Measurements from ENCODE around the gene DGKE. TPM values are rescaled to one million over a fixed set of nuclear protein-coding genes. Genes with fewer than 3 reads are reported as not detected.

DGKE gene
- total and polyA plus RNA-seq, 2 of the 13 experiments (the other 11 are each of a cell fraction or from before 2014, with no cell fraction given), result 3.2 to 5.3 TPM

DNA sequence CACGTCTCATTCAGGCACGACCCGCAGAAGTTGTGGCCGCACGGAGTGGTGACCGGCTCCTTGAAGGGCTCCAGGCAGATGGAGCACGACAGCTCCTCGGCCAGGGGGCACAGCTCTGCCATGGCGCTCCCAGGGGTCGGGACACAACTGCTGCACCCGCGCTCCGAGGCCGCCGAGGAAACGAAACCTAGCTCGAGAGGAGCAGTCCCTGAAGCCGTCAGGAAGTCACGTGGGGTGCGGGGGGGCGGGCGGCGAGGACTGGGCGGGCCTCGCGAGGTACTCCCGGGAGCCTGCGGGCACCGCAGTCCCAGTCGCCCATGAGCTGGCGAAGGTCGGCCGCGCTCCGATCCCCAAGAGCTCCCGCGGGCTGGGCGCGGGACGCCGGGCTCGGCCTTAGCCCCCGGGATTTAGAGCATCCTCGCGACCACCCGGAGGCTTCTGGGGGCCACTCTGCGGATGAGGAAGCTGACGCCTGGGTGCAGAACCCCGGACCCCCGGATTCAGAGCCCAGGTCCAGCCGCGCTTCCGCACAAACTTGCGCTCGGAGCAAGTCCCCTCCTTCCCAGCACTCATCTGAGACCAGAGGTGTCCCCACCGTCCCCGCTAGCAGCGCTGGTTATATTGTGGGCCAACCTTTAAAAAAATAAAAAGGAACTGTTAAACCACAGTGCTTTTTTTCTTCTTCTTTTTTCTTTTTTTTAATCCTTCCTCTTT, 80.1 kb downstream of the DGKE start, which contains the start of gene TRIM25 (continued):
- TF ChIP-seq ZNF274 (CRISPR knock-in tag; IDR thresholded peaks at IDR 0.05) (peak; percentile 93), TOE1 (CRISPR knock-in tag; IDR thresholded peaks at IDR 0.05) (peak; percentile 57; the same call in 1 of the 2 replicates), YEATS2 (CRISPR knock-in tag; IDR thresholded peaks at IDR 0.05; ENCODE audit: borderline replicate concordance) (peak; percentile 87), ZFP36 (IDR thresholded peaks at IDR 0.05; ENCODE audit: borderline replicate concordance, low read depth, low read length, partially characterized antibody) (no peak), TSC22D2 (CRISPR knock-in tag; IDR thresholded peaks at IDR 0.05; ENCODE audit: borderline replicate concordance) (peak; percentile 81; the same call in 1 of the 2 replicates), ZNF124 (CRISPR knock-in tag; IDR thresholded peaks at IDR 0.05) (no peak; the same call in 1 of the 2 replicates), ZNF781 (CRISPR knock-in tag; IDR thresholded peaks at IDR 0.05; ENCODE audit: borderline replicate concordance, not compliant biosample characterization) (peak; percentile 28), ZNF629 (CRISPR knock-in tag; conservative IDR thresholded peaks at IDR 0.05) (no peak; the same call in 1 of the 2 replicates), SP5 (CRISPR knock-in tag; IDR thresholded peaks at IDR 0.05; ENCODE audit: borderline replicate concordance, low read depth) (peak; percentile 77; the same call in 1 of the 2 replicates), YY1 (IDR thresholded peaks at IDR 0.05; ENCODE audit: insufficient read depth, insufficient replicate concordance, low read depth, low read length) (peak; percentile 78), SP140L (CRISPR knock-in tag; IDR thresholded peaks at IDR 0.05; ENCODE audit: borderline replicate concordance) (peak; percentile 78; the same call in 1 of the 2 replicates), CENPT (CRISPR knock-in tag; IDR thresholded peaks at IDR 0.05; ENCODE audit: low read depth) (no peak), HNRNPH1 (optimal IDR thresholded peaks at IDR 0.05; ENCODE audit: low read depth, low read length) (no peak), HOXA7 (CRISPR knock-in tag; IDR thresholded peaks at IDR 0.05) (no peak; the same call in 1 of the 2 replicates)
- TF ChIP-seq, protein P1, sequence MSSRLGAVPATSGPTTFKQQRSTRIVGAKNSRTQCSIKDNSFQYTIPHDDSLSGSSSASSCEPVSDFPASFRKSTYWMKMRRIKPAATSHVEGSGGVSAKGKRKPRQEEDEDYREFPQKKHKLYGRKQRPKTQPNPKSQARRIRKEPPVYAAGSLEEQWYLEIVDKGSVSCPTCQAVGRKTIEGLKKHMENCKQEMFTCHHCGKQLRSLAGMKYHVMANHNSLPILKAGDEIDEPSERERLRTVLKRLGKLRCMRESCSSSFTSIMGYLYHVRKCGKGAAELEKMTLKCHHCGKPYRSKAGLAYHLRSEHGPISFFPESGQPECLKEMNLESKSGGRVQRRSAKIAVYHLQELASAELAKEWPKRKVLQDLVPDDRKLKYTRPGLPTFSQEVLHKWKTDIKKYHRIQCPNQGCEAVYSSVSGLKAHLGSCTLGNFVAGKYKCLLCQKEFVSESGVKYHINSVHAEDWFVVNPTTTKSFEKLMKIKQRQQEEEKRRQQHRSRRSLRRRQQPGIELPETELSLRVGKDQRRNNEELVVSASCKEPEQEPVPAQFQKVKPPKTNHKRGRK (CRISPR knock-in tag; IDR thresholded peaks at IDR 0.05), result peak; percentile 76
- TF ChIP-seq, protein P2, sequence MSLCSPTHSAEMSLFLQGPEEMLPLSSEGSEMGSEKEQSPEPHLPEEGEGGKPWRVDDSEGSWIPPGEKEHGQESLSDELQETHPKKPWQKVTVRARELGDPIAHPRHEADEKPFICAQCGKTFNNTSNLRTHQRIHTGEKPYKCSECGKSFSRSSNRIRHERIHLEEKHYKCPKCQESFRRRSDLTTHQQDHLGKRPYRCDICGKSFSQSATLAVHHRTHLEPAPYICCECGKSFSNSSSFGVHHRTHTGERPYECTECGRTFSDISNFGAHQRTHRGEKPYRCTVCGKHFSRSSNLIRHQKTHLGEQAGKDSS (CRISPR knock-in tag; IDR thresholded peaks at IDR 0.05; ENCODE audit: borderline replicate concordance, low read depth), result peak; percentile 93
- TF ChIP-seq, protein P3, sequence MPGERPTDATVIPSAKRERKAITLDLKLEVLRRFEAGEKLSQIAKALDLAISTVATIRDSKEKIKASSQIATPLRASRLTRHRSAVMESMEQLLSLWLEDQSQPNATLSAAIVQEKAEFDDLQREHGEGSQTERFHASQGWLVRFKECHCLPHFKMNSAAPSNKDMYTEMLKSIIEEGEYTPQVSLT (CRISPR knock-in tag; IDR thresholded peaks at IDR 0.05; ENCODE audit: borderline replicate concordance, low read depth), result peak; percentile 89; the same call in 1 of the 2 replicates
- TF ChIP-seq, protein P4, sequence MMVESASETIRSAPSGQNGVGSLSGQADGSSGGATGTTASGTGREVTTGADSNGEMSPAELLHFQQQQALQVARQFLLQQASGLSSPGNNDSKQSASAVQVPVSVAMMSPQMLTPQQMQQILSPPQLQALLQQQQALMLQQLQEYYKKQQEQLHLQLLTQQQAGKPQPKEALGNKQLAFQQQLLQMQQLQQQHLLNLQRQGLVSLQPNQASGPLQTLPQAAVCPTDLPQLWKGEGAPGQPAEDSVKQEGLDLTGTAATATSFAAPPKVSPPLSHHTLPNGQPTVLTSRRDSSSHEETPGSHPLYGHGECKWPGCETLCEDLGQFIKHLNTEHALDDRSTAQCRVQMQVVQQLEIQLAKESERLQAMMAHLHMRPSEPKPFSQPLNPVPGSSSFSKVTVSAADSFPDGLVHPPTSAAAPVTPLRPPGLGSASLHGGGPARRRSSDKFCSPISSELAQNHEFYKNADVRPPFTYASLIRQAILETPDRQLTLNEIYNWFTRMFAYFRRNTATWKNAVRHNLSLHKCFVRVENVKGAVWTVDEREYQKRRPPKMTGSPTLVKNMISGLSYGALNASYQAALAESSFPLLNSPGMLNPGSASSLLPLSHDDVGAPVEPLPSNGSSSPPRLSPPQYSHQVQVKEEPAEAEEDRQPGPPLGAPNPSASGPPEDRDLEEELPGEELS (CRISPR knock-in tag; IDR thresholded peaks at IDR 0.05), result no peak
- TF ChIP-seq, protein P5, sequence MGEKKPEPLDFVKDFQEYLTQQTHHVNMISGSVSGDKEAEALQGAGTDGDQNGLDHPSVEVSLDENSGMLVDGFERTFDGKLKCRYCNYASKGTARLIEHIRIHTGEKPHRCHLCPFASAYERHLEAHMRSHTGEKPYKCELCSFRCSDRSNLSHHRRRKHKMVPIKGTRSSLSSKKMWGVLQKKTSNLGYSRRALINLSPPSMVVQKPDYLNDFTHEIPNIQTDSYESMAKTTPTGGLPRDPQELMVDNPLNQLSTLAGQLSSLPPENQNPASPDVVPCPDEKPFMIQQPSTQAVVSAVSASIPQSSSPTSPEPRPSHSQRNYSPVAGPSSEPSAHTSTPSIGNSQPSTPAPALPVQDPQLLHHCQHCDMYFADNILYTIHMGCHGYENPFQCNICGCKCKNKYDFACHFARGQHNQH (CRISPR knock-in tag; IDR thresholded peaks at IDR 0.05), result peak; percentile 89

Measured in HepG2 (cell line).